Activated T-cell treated with anti-CD3 and anti-CD28 coated beads, Interleukin-2, amount 50 U/mL, for 72 hours (primary cell): ENCODE results near the gene TJP2. TPM values are rescaled to one million over a fixed set of nuclear protein-coding genes. Genes with fewer than 3 reads are reported as not detected.
A peak's percentile ranks its signal among the peaks of the same experiment; 100 is the strongest.

ENCODE experiments used
- ATAC-seq, 2 donors: fragments of 150-1000 bp; cut with Tn5 transposase; replicated peaks in 1 of 2; 2 replicates each; pipeline ENCODE4 v1.10.0; 2021; ENCODE audit warnings: moderate library complexity in 2 of 2, mild to moderate bottlenecking in 1 of 2
- DNase-seq, 2 donors: peaks; one replicate each; pipeline ENCODE4 v3.0.0; 2021 to 2022; ENCODE audit warnings: mixed read lengths in 1 of 2
- H3K27ac Mint-ChIP-seq: one replicate; pipeline ENCODE4 v1.8.0; 2022; ENCODE audit warnings: mild to moderate bottlenecking, moderate library complexity, mixed read lengths
- H3K27me3 Mint-ChIP-seq: one replicate; pipeline ENCODE4 v1.8.0; 2022; ENCODE audit warnings: low read depth, mixed read lengths
- H3K36me3 Mint-ChIP-seq, 2 donors: one replicate each; pipeline ENCODE4 v1.8.0; 2022; ENCODE audit warnings: mixed read lengths in 2 of 2, mild to moderate bottlenecking in 1 of 2; ENCODE audit not compliant: insufficient read depth in 2 of 2
- H3K4me1 Mint-ChIP-seq: one replicate; pipeline ENCODE4 v1.8.0; 2022; ENCODE audit warnings: low read depth, mixed read lengths
- H3K4me3 Mint-ChIP-seq, 2 donors: one replicate each; pipeline ENCODE4 v1.8.0; 2022; ENCODE audit warnings: mild to moderate bottlenecking in 2 of 2, mixed read lengths in 2 of 2, moderate library complexity in 2 of 2
- H3K9me3 Mint-ChIP-seq, 2 donors: one replicate each; pipeline ENCODE4 v1.8.0; 2022; ENCODE audit warnings: mixed read lengths in 2 of 2
- total RNA-seq, 2 donors: library from RNA; stranded (reverse); gene quantifications; one replicate each; pipeline ENCODE4 v1.2.3, GENCODE V29; 2022

Gene TJP2
- total RNA-seq = 10 to 100 TPM; 31.1 to 33.8 TPM

DNA sequence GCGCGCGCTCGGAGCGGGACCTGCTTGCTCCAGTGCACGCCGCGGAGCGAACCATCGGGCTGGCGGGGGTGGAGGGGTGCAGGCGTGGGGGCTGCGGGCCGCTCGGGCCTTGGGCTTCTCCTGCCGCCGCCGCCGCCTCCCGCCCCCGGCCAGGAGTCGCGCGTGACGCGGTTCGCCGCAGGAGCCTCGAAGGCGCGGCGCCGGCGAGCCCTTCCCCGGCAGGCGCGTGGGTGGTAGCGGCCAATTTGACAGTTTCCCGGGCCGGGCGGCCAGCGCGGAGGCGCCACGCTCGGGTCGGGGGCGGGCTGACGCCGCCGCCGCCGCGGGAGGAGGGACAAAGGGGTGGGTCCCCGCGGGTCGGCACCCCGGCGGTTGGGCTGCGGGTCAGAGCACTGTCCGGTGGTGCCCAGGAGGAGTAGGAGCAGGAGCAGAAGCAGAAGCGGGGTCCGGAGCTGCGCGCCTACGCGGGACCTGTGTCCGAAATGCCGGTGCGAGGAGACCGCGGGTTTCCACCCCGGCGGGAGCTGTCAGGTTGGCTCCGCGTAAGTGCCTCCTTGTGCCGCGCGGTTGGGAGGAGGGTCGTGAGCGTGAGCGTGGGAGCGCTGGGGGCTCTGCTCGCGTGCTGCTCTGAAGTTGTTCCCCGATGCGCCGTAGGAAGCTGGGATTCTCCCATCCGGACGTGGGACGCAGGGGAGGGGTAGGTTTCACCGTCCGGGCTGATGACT is at the start of gene TJP2:
Gene TJP2, plus strand, starts transcription at position 387 of the 725 bp plus-strand sequence. Its CDS starts 96 bp downstream, at position 483.
- H3K4me3 Mint-ChIP-seq = peak within 1 kb of the TSS; percentile 93 to 98
- ATAC-seq (peak; percentile 43 to 50), DNase-seq (peak; percentile 71 to 77)
- peaks cover 78% of the 10 kb centered on the region for H3K4me1 Mint-ChIP-seq
- peaks cover 45% of the 10 kb centered on the region for H3K27me3 Mint-ChIP-seq
- H3K36me3 Mint-ChIP-seq = peaks cover 0 to 4% of the 10 kb centered on the region in 2 donors
- H3K27ac Mint-ChIP-seq = peak within 1 kb of the TSS; percentile 86
- H3K9me3 Mint-ChIP-seq = no peaks in the 10 kb centered on the region

DNA sequence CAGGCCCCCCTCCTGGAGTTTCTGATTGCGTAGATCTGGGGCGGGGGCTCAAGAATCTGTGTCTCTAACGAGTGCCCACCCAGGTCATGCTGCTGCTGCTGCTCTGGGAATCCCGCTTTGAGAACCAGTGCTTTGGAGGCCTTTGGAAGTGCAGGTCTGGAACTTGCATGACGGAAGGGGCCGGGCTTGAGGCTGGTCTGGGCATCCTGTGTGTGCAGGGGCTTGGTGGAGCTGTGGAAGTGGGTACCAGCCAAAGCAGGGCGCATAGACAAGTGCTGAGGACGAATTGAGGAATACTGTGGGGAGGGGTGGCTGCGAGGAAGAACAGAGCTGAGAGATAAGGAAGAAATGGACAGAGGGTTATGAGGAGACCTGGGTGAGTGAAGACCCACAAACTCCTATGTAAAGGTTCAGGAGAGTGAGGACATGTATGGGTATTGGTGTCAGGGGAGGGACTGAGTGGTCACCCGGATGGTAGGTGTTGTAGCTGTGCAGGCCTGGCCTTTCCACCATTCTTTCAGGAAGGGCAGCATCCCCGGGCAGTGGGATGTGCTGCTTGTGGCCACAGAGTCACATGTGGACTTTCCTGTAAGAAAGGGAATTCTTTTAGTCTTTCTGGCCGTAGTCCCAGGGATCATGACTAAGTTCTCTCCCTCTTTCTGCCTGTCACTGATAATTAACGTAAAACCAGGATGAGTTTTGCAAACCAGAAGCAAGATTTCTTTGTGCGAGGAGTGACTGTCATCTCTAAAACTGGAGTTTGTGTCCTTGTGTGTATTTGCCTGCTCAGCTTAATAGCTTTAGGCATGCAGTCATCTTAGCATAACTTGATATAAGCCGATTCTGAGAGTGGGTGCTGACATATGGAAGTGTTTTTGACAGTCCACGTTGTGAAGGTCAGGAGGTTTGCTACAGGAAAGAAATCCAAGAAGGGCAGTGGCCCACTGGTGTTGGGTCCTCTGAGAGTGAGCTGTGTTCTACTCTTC is 43.3 kb upstream of the TJP2 start:
- DNase-seq (no peak), ATAC-seq (no peak)
- no peak overlapping the region for H3K27ac Mint-ChIP-seq

DNA sequence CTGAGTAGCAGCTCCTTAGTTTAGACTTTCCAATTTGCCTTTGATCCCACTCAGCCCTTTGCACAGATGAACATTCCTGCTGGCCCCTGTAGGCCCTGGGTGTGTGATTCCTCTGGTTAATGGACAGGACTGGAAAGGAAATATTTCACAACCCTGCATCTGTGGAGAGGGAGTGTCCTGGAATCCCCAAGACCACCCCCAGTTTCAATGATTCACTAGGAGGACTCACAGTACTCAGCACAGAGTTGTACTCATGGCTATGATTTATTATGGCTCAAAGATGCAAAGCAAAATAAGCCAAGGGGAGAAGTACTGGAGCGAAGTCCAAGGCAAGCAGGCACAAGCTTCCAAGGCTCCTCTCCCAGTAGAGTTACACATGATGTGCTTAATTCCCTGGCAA is 42.4 kb upstream of the TJP2 start:
- Mint-ChIP-seq H3K27me3 (no peaks in the 10 kb centered on the region), H3K9me3 (no peaks in the 10 kb centered on the region), H3K4me3 (no peak overlapping the region), H3K36me3 (no peaks in the 10 kb centered on the region), H3K4me1 (no peaks in the 10 kb centered on the region), H3K27ac (no peak overlapping the region)
- no peak for ATAC-seq
- no peak for DNase-seq

More for the DNA sequence above, 43.3 kb upstream of the TJP2 start:
- no peaks in the 10 kb centered on the region for H3K4me1 Mint-ChIP-seq
- H3K36me3 Mint-ChIP-seq = no peaks in the 10 kb centered on the region
- no peaks in the 10 kb centered on the region for H3K9me3 Mint-ChIP-seq
- H3K27me3 Mint-ChIP-seq = no peaks in the 10 kb centered on the region
- H3K4me3 Mint-ChIP-seq = no peak overlapping the region

DNA sequence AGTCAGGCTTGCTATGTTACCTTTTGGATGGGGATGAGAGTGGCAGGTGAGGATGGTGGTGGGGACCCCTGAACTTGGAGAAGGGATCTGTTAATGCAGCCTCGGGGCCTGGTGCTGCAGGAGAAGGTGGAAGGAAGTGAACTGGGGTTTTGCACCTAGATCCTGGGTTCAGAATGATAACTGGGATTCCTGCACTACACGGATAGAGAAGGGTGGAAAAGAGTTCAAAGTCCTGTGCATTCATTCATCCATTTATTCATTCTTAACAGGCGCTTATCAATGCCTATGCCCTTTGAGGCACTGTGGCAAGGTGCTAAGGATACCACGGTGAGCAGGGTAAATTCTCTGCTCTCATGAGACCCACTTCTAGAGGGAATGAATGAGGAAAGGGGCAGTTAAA is 41.7 kb upstream of the TJP2 start:
- no peaks in the 10 kb centered on the region for H3K36me3 Mint-ChIP-seq
- H3K4me3 Mint-ChIP-seq = no peak overlapping the region
- no peak for ATAC-seq
- H3K4me1 Mint-ChIP-seq = no peaks in the 10 kb centered on the region
- H3K27ac Mint-ChIP-seq = no peak overlapping the region
- no peak for DNase-seq
- no peaks in the 10 kb centered on the region for H3K27me3 Mint-ChIP-seq
- no peaks in the 10 kb centered on the region for H3K9me3 Mint-ChIP-seq

DNA sequence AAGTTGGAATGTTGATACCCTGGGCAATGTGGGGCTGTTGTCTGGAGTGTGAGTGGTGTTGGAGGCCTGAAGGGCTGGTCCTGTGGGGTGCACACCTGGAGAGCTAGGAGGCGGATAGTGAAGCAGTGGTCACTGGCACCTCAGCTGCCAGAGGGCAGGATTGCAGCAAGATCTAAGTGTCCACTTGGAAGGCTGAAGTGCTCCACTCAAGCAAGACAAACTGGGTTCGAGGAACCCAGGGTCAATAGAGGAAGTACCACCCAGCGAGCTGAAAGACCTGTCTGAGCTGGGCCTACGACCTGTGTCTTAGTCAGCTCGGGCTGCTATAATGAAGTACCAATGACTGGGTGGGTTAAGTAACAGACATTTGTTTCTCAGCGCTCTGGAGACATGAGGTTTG is 39.7 kb upstream of the TJP2 start:
- H3K4me1 Mint-ChIP-seq = no peaks in the 10 kb centered on the region
- DNase-seq (no peak), ATAC-seq (no peak)
- H3K27ac Mint-ChIP-seq = no peak overlapping the region
- no peaks in the 10 kb centered on the region for H3K9me3 Mint-ChIP-seq
- H3K4me3 Mint-ChIP-seq = no peak overlapping the region
- no peaks in the 10 kb centered on the region for H3K36me3 Mint-ChIP-seq
- no peaks in the 10 kb centered on the region for H3K27me3 Mint-ChIP-seq

DNA sequence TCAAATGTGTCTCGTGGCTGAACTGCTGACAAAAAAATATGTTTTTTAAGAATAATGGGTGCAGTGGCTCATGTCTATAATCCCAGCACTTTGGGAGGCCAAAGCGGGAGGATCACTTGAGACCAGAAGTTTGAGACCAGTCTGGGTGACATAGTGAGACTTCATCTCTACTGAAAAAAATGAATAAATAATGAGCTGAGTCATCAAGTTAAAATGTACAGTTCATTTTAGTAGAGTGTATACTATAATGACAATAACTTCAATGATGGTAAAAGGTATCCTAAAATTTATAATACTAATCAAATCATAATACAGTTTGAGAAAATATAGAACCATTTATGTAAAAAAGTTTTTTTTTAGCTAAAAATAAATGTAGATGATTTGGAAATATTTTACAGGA is 37.9 kb upstream of the TJP2 start:
- no peaks in the 10 kb centered on the region for H3K36me3 Mint-ChIP-seq
- DNase-seq (no peak), ATAC-seq (no peak)
- H3K4me3 Mint-ChIP-seq = no peak overlapping the region
- H3K9me3 Mint-ChIP-seq = no peaks in the 10 kb centered on the region
- no peak overlapping the region for H3K27ac Mint-ChIP-seq
- no peaks in the 10 kb centered on the region for H3K4me1 Mint-ChIP-seq
- no peaks in the 10 kb centered on the region for H3K27me3 Mint-ChIP-seq

DNA sequence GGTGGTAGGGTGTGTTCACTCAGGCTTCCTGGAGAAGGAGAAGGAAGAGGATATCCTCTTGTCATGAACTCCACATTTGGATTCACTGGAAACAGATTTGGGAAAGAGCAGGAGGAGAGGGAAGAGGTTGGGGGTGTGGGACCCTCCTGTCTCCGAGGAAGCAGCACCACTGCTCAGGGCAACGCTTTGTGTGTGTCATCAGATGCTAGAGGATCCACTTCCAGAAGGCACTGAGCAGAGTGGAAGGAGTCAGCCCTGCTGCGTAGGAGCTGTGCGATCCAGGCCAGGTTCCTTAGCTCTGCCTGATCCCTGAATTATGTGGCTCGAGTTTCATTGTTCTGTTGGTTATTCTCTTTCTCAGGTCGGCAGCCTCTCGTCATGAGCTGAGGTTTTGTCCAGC is 37.3 kb upstream of the TJP2 start:
- no peak for ATAC-seq
- Mint-ChIP-seq H3K27ac (no peak overlapping the region), H3K4me1 (no peaks in the 10 kb centered on the region)

DNA sequence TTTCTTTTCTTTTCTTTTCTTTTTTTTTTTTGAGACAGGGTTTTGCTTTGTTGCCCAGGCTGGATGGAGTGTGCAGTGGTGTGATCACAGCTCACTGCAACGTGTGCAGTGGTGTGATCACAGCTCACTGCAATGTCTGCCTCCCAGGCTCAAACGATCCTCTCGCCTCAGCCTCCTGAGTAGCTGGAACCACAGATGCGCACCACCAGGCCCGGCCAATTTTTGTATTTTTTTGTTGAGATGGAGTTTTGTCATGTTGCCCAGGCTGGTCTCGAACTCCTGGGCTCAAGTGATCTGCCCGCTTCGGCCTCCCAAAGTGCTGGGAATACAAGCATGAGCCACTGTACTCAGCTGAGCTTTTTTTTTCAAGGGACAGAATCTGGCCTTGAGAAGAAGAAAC is 36.8 kb upstream of the TJP2 start:
- DNase-seq (no peak), ATAC-seq (no peak)
- H3K4me1 Mint-ChIP-seq = no peaks in the 10 kb centered on the region
- no peaks in the 10 kb centered on the region for H3K36me3 Mint-ChIP-seq
- H3K27me3 Mint-ChIP-seq = no peaks in the 10 kb centered on the region
- H3K4me3 Mint-ChIP-seq = no peak overlapping the region
- H3K27ac Mint-ChIP-seq = no peak overlapping the region
- no peaks in the 10 kb centered on the region for H3K9me3 Mint-ChIP-seq

More for the DNA sequence above, 37.3 kb upstream of the TJP2 start:
- H3K9me3 Mint-ChIP-seq = no peaks in the 10 kb centered on the region
- DNase-seq = no peak
- no peak overlapping the region for H3K4me3 Mint-ChIP-seq
- H3K36me3 Mint-ChIP-seq = no peaks in the 10 kb centered on the region
- H3K27me3 Mint-ChIP-seq = no peaks in the 10 kb centered on the region

DNA sequence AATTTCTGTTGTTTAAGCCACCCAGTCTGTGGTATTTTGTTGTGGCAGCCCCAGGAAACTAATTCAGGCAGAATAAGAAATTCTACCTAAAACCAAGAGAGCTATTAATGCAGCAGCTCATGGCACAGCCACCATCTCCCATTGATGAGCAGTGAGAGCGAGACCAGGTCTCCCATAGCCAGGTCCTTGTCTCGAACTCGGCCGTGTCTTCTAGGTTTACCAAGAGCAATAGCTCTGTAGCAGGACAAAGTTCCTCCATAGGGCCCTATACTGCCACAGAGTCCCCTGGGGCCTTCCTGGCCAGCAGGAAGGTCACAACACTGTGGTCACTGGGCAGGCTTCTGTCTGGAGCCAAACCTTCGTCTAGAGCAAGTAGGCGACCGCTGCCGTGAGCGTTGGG is 34.5 kb upstream of the TJP2 start:
- no peaks in the 10 kb centered on the region for H3K36me3 Mint-ChIP-seq
- no peak overlapping the region for H3K4me3 Mint-ChIP-seq
- H3K4me1 Mint-ChIP-seq = no peaks in the 10 kb centered on the region
- H3K27ac Mint-ChIP-seq = no peak overlapping the region
- no peak for DNase-seq
- H3K27me3 Mint-ChIP-seq = no peaks in the 10 kb centered on the region
- ATAC-seq = no peak
- no peaks in the 10 kb centered on the region for H3K9me3 Mint-ChIP-seq

DNA sequence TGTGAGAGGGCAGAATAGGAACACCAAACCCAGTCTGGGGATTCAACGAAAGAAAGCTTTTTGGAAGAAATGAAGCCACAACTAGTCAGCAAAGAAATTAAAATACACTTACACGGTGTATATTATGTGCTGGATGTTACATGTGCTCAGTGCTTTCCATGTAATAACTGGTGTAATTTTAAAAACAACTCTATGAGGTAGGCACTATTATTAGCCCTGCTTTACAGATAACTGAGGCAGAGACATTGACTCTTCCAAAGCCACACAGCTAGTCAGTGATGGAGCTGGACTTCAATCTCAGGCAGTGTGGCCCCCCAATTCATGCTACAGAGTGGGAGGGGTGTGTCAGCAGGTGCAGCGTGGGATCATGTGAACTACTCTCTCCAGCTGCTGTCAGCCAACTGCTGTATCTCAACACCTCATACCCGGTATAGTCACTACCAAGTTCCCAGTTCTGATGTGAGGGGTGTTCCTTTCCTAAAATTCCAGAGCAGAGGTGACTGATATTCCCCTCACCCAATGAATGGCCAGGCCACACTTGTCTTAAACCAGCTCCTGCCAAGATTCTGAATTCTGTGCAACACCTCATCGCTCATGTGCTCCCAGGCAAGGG is 33.8 kb upstream of the TJP2 start:
- no peak overlapping the region for H3K27ac Mint-ChIP-seq
- DNase-seq (no peak), ATAC-seq (no peak)
- no peaks in the 10 kb centered on the region for H3K9me3 Mint-ChIP-seq
- no peaks in the 10 kb centered on the region for H3K36me3 Mint-ChIP-seq
- no peak overlapping the region for H3K4me3 Mint-ChIP-seq
- no peaks in the 10 kb centered on the region for H3K4me1 Mint-ChIP-seq
- H3K27me3 Mint-ChIP-seq = no peaks in the 10 kb centered on the region

DNA sequence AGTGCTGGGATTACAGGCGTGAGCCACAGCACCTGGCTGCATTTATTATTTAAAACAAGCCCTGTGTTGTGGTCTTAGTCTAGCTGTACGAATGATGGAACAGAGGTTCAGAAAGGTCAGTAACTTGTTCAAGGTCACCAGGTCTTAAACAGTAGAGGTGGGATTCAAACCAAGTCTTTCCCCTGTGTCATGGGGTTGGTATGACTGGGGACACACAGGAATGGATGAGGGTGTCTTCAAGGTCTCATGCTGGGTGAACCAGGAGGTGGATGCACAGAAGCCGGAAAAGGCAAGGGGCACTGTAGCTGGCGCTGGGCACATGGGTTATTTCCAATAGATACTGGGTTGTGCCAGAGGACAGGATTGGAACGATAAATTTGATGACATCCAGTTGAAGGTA is 32.2 kb upstream of the TJP2 start:
- no peaks in the 10 kb centered on the region for H3K27me3 Mint-ChIP-seq
- no peaks in the 10 kb centered on the region for H3K9me3 Mint-ChIP-seq
- ATAC-seq (no peak), DNase-seq (no peak)
- H3K27ac Mint-ChIP-seq = no peak overlapping the region
- no peaks in the 10 kb centered on the region for H3K4me1 Mint-ChIP-seq
- H3K4me3 Mint-ChIP-seq = no peak overlapping the region
- no peaks in the 10 kb centered on the region for H3K36me3 Mint-ChIP-seq

DNA sequence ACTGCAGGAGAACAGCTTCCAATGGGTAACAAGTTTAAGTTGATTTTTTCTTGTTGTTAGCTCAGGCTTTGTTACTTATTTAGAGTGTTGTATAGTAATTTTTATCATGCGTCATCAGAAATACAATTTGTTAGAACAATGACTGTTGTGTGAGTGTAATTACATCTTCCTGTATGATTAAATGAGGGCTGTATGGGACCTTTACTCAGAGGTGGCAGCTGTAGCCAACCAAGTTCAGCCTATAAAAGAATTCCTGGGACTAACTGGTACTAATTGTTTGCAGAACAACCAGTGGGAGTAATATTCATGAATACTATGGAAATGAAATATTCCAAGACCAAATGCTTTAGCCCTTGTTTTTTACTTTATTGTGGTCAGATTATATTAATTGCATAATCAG is 30.8 kb upstream of the TJP2 start:
- no peak for DNase-seq
- no peak overlapping the region for H3K27ac Mint-ChIP-seq
- no peak for ATAC-seq
- no peaks in the 10 kb centered on the region for H3K36me3 Mint-ChIP-seq
- no peaks in the 10 kb centered on the region for H3K4me1 Mint-ChIP-seq
- no peaks in the 10 kb centered on the region for H3K27me3 Mint-ChIP-seq
- no peaks in the 10 kb centered on the region for H3K9me3 Mint-ChIP-seq
- H3K4me3 Mint-ChIP-seq = no peak overlapping the region

DNA sequence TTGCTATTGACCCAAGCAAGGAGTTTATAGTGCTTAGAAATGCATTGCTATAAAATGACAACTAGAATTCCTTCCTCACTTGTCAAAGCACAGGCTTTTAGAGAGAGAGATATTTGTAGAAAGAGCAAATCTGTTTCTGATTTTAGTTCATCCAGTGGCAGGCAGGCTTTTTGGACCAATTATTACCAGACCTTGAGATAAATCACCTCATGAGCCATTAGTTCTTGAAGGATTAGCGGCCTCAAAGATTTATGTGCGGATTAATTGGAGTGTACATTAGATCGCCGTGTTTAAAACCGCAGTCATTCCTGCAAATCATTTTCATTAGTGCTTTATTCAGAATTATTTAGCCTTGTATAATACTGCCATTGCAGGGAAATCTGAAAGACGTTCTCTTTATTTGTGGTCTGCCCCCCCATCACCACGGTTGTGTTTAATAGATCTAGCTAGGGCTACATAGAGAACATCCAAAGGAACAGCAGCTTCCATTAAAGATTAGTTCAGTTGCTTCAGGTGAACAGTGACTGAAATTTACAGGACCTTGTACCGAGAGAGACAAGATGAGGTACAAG is 28.8 kb upstream of the TJP2 start:
- Mint-ChIP-seq H3K9me3 (no peaks in the 10 kb centered on the region), H3K27ac (no peak overlapping the region), H3K27me3 (no peaks in the 10 kb centered on the region), H3K36me3 (no peaks in the 10 kb centered on the region), H3K4me1 (no peaks in the 10 kb centered on the region), H3K4me3 (no peak overlapping the region)
- ATAC-seq = no peak
- no peak for DNase-seq
